ENCODE measurements around the gene BTBD8.
"Not testable (repeated sequence)": the region's sequence is repeated elsewhere in the genome, so short reads cannot be mapped to it uniquely, and the experiment has no call there.

BTBD8 gene

GRCh38 chr1:92080128-92080985 lies at the start of gene BTBD8:
Gene BTBD8 (plus strand): TSS chr1:92080345. CDS start chr1:92080572, 227 bp downstream.
- DNase-seq: peak; percentile 85

GRCh38 chr1:92030656-92031107 lies 49.5 kb upstream of the BTBD8 start:
- DNase-seq: no peak

GRCh38 chr1:92031281-92032110 lies 48.6 kb upstream of the BTBD8 start:
- no peak for DNase-seq

GRCh38 chr1:92037400-92037799 lies 42.7 kb upstream of the BTBD8 start:
- no peak for DNase-seq

GRCh38 chr1:92038695-92039346 lies 41.3 kb upstream of the BTBD8 start:
- no peak for DNase-seq

GRCh38 chr1:92040971-92041370 lies 39.2 kb upstream of the BTBD8 start:
- no peak for DNase-seq

- DNase-seq: no peak
These were observed 36.5 kb upstream of the BTBD8 start for GRCh38 chr1:92043621-92044020.

GRCh38 chr1:92045766-92046495 lies 34.2 kb upstream of the BTBD8 start:
- no peak for DNase-seq

- no peak for DNase-seq
These were observed 28.2 kb upstream of the BTBD8 start for GRCh38 chr1:92051948-92052347.

- no peak for DNase-seq
These were observed 15.1 kb upstream of the BTBD8 start for GRCh38 chr1:92065042-92065441.

GRCh38 chr1:92066321-92066720 lies 13.8 kb upstream of the BTBD8 start:
- no peak for DNase-seq

GRCh38 chr1:92070892-92071291 lies 9.3 kb upstream of the BTBD8 start:
- DNase-seq: no peak

GRCh38 chr1:92074446-92074845 lies 5.7 kb upstream of the BTBD8 start:
- not testable (repeated sequence) for DNase-seq

GRCh38 chr1:92075311-92075710 lies 4.8 kb upstream of the BTBD8 start, which contains the start of gene SETSIP:
Gene SETSIP (minus strand): TSS chr1:92075411. CDS start chr1:92075411, 0 bp downstream.
- no peak for DNase-seq

- no peak for DNase-seq
These were observed 3.8 kb upstream of the BTBD8 start for GRCh38 chr1:92076363-92076762.

- DNase-seq: not testable (repeated sequence)
These were observed 2.1 kb upstream of the BTBD8 start for GRCh38 chr1:92078077-92078476.

- DNase-seq: no peak
These were observed 704 bp upstream of the BTBD8 start for GRCh38 chr1:92079441-92079840.

- DNase-seq: no peak
These were observed 886 bp downstream of the BTBD8 start for GRCh38 chr1:92081031-92081430.

GRCh38 chr1:92084651-92085050 lies 4.5 kb downstream of the BTBD8 start:
- DNase-seq: no peak

- no peak for DNase-seq
These were observed 5.6 kb downstream of the BTBD8 start for GRCh38 chr1:92085727-92086126.

GRCh38 chr1:92087542-92087941 lies 7.4 kb downstream of the BTBD8 start:
- no peak for DNase-seq

- no peak for DNase-seq
These were observed 11.5 kb downstream of the BTBD8 start for GRCh38 chr1:92091625-92092024.
